Activated naive CD4-positive, alpha-beta T cell treated with anti-CD3 and anti-CD28 coated beads, Interleukin-2, amount 50 U/mL, for 16 hours (primary cell): Measurements from ENCODE around the gene ZNF616.

Experiments
- DNase-seq: peaks from one replicate; pipeline ENCODE4 v3.0.0-alpha.2; 2020

ZNF616 gene

DNA sequence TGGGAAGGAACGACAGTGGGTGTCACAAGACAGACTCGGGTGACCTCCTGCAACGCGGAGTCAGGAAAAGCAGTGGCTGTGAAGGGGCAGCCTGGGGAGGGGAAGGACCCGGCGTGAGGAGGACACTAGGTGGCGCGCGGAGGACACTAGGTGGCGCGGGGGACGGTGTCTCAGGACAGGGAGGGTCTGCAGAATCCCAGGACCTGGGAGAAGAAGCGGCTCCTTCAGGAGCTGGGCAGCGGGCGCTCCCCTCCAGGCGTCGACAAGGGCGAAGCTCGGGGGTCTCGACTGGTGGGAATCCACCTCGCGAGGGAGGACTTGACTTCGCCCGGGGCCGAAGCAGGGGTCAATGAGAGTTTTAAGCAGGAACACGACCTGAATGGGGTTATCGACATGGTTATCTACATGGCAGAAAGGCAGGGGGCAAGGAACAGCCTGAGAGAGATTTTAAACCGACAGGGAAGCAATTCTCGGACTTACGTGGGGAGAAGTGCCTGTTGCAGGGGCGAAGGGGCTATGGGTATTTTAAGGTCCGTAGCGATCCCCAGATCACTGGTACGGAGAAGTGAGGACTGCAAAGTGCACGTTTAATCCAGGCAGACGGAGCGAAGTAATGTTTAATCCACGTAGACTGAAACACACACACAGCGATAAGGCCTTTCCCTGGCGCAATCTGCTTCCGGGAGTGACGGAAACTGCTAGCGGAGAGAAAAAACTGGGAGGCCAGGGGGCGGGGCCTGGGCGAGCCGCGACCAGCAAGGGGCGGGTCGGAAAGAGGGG is at the start of gene ZNF616:
TSS of gene ZNF616 (minus strand) at position 687 of the 780 bp plus-strand sequence. CDS start 9,426 bp downstream, outside the sequence.
- peak; percentile 98 for DNase-seq

DNA sequence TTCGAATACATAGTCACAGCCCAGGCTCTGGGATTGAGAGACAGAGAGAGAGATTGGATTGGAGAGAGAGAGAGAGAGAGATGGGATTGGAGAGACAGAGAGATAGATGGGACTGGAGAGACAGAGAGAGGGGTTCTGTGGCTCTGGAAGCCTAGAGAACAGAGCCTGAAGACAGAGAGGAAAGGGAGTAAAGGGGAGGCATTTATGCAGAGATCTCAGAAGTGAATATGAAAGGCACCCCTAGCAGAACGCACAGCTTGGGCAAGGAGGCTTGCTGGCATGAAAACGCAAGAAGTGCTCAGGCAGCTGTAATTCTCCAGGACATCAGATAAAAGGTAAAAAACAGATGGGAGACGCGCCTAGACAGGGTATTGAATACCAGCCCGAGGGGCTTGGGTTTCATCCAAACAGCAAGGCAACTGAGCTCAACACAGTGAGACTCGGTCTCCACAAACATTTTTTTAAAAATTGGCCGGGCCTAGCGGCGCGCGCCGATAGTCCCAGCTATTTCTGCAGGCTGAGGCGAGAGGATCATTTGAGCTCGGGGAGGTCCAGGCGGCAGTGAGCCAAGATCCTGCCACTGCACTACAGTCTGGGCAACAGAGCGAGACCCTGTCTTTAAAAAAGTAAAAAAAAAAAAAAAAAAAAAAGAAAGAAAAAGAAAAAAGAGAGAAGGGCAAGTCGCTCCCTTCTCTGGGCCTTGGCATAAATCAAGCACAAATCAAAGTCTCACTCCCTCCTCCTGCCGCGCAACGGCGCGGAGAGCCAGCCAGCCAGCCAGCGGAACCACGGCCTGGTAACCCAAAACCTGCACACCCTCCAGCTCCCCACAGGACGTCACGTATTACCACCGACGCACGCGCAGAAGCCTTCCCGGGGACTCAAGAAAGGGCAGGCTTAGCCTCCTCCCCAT is 49.3 kb upstream of the ZNF616 start:
- peak; percentile 16 for DNase-seq

DNA sequence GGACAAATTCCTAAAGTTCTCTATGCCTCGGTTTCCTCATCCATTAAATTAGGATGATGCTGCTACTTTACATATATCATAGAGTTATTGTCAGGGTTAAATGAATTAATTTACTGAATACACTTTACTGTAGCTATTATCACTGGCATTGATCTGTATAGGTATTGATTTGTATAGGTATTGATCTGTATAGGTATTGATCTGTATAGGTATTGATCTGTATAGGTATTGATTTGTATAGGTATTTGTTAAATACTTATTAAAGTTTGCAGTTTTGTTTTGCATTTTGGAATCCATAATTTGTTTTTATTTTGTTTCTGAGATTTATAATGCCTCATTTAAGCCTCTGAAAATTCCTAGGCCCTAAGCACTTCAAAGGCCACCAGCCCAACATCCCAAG is 47.7 kb upstream of the ZNF616 start:
- DNase-seq, result no peak

DNA sequence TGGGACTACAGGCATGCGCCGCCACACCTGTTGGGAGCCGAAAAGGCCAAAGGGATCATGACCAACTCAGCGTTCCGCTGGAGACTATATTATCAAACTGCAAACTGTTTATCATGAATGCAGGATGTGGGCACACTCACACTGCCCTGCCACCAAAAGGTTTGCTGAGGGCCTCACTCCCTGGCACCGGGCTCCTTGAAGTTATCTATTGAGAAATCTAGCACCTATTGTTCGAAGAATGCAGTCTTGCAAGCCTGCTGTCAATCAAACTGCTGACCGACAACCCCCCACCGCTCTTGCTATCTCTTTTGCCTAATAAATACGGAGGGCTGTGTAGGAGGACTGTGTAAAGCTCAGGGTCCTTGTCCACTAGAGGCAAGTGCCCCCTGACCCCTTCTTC is 36.8 kb upstream of the ZNF616 start:
- DNase-seq, result no peak

DNA sequence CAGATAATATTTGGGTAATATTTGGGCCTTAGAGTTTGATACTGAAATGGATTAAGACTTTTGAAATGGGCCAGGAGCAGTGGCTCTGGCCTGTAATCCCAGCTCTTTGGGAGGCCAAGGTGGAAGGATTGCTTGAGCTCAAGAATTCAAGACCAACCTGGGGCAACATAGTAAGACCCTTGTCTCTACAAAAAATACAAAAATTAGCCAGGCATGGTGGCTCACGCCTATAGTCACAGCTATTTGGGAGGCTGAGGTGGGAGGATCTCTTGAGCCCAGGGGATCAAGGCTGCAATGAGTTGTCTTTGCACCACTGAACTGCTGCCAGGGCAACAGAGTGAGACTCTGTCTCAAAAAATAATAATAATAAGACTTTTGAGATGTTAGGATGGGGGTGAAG is 32.6 kb upstream of the ZNF616 start:
- no peak for DNase-seq

DNA sequence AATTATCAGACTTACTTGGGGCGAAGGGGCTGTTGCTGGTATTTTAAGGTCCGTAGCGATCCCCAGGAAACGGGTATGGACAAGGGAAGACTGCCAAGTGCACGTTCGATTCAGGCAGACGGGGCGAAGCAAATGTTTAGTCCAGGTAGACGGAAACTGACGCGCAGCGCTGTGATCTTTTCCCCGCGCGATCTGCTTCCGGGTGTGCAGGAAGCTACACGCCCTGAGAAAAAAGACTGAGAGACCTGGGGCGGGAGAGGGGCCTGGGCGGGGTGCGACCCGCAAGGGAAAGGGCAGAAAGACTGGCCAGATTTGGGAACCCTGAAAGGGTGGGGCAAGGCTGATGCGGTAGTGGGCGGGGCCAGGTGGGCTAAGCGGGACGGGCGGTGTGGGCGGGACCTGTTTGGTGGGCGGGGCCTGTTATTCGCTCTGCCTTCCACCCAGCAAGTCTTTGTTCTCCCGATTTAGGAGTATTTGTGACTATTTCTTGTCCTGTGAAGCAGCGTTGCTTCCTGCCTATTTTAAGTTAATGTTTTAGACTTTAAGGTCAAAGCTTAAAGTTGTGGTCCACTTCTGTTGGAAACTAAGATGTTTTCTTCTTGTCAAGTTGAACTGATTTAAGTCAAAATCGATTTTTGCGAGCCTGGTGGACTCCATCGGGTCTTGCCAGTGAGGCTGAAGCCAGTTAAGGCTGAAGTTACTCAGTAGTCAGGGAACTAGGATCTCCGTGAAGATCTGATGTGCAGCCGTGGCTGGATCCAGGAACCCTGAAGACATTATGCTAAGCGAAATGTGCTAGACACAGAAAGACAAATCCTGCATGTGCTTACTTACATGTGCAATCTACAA is 31.8 kb upstream of the ZNF616 start, which contains the start of gene ZNF836:
TSS of gene ZNF836 (minus strand) at position 301 of the 849 bp plus-strand sequence. CDS start 3,549 bp downstream, outside the sequence.
- peak; percentile 88 for DNase-seq

DNA sequence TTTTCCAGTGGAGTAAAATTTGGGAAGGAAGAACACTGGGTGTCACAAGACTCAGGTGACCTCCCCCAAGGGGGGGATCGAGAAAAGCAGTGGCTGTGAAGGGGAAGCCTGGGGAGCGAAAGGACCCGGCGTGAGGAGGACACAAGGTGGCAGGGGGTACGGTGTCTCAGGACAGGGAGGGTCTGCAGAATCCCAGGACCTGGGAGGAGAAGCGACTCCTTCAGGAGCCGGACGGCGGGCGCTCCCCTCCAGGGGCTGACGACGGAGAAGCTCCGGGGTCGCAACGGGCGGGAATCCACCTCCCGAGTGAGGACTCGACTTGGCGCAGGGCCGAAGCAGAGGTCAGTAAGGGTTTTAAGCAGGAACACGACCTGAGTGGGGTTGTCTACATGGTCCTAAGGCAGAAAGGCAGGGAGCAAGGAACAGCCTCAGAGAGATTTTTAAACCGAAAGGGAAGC is 31.2 kb upstream of the ZNF616 start:
- DNase-seq, result peak; percentile 12

DNA sequence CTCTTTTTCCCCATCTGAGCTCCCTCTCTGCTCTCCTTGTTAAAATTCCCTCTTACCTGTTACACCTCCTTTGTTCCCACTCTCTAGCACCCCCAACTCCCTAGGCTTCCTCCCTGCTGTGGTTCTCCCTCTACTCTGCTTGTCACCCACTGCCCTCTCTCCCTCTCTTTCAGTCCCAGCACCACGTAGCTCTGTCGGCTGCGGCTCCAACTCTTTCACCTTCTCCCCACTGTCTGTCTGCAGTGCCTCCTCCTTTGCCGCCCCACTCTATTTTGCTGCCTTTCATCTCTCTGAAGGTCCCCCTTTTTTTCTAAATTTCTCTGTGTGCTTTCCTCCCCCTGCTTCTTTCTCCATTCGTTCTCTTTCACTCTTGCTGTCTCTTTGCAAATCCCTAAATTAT is 30.6 kb upstream of the ZNF616 start:
- no peak for DNase-seq

DNA sequence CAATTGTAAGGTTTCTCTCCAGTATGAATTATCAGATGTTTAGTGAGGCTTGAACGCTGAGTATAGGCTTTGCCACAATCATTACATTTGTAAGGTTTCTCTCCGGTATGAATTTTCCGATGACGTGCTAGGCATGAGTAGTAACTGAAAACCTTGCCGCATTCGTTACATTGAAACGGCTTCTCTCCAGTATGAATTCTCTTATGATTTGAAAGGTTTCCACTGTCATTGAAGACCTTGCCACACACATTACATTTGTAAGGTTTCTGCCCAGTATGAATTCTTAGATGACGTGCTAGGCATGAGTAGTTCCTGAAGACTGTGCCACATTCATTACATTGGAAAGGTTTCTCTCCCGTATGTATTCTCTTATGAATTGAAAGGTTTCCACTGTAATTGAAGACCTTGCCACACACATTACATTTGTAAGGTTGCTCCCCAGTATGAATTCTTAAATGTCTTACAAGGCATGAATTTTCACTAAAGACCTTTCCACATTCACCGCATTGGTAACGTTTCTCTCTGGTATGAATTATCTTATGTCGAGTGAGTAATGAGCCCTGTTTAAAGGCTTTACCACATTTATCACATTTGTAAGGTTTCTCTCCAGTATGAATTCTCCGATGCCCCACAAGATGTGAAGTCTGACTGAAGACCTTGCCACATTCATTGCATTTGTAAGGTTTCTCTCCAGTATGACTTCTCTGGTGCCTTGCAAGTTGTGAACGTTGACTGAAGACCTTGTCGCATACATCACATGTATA is 16.0 kb upstream of the ZNF616 start:
- no peak for DNase-seq

DNA sequence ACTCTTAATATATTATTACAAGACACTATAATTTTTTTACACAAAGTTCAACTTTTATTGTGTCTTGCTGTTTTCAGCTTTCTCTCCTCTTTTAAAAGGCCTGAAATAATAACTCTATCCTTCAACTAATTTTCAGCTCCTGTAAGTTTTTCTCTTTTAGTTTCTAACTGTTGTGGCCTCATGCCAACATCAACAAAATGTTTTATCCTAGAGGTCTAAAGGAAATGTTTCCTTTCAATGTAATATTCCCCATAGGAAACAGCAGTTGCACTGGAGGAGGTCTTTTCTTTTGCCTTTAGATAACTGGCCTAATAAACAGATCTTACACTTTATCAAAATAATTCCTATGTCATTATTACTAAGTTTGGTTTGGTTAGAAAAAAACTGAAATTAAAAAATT is 8.5 kb upstream of the ZNF616 start:
- DNase-seq, result no peak

DNA sequence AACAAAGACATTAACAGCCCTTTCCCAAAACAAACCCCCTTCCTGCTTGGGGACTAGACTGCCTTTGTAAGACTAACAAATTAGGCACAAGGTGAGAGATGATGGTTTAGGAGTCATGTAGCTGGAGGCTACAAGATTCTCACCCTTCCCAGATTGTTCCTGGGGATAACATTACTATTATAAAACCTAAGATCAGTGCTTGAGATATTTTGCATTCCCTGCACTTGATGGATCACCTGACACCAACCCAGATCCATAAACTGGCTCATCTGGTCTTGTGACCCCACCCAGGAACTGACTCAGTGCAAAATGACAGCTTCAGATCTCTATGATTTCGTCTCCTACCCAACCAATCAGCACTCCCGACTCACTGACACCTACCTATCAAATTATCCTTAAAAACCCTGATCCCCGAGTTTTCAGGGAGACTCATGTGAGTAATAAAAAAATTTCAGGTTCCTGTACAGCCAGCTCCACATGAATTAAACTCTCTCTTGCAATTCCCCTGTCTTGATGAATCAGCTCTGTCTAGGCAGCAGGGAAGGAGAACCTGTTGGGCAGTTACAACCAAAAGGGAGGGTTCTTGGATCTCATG is 2.4 kb upstream of the ZNF616 start:
- no peak for DNase-seq

DNA sequence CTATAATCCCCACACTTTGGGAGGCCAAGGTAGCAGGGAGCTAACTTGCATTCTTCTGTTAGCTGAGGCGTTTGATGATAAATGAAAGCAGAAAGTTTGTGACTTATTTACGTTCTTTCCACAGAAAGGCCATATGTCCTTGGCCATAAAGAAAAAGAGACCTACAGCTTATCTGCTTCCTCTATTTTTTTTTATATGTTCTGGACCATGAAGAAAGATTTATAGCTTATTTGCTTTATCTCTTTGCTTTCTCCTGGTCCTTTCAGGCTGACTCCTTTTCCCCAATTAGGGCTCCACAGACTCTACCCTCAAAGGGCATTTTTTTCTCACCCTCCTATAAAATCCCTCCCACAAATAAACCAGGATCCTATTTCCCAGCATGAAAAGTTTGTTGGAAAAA is 1.5 kb upstream of the ZNF616 start:
- DNase-seq, result no peak

DNA sequence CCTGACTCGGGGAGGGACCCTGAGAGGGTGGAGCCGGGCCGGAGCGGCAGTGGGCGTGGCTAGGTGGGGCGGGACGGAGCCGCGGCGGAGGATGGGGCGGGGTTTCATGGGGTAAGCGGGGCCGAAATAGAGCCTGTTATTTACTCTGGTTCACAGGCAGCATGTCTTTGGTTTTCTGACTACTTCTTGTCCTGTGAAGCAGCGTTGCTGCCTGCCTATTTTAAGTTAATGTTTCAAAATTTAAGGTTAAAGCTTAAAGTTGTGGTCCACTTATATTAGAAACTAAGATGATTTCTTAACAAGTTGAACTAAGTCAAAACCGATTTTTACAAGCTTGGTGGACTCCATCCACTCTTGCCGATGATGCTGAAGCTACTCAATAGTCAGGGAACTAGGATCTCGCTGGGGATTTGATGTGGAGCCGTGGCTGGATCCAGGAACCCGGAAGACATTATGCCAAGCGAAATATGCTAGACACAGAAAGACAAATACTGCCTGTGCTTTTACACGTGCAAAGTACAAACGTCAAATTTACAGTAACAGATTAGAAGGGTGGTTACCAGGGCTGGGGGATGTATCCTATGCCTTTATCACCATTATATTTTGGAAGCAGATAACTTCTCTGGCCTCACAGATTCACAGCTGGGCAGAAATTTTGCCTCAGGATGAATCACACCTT is 433 bp upstream of the ZNF616 start:
- no peak for DNase-seq

DNA sequence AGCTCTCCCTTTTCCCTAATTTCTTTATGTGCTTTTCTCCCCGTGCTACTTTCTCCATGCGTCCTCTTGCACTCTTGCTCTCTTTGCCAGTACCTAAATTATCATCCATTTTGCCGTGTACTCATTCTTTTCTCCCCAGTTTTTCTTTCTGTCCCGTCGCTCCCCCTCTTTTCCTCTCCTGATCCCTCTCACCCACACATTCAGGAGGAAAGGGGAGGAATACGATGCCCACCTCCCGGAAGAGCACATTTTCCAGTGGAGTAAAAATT is 821 bp downstream of the ZNF616 start:
- DNase-seq, result no peak

DNA sequence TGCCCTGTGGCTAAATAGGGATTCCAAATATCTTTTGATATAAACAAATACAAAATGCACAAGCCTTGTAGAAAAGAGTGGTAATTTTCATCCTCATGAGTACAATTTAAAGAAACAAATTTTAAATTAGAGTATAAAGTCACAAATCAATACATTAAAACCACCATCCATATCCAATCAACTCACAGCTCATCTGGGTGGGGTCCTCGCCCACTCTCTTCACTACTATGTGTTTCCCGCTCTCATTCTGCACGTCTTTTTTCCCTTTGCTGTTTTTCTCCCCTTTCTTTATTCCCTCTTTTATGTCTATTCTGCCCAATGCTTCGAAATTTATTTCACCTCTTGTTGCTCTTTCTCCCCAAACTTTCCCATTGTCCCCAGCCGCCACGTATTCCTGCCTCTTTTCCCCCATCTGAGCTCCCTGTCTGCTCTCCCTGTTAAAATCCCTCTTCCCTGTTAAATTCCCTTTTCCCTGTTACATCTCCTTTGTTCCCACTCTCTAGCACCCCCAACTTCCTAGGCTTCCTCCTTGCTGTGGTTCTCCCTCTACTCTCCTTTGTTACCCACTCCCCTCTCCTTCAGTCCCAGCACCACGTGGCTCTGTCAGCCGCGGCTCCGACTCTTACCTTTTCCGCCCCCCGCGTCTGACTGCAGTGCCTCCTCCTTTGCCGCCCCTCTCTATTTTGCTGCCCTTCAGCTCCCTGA is 1.3 kb downstream of the ZNF616 start:
- DNase-seq, result peak; percentile 29

DNA sequence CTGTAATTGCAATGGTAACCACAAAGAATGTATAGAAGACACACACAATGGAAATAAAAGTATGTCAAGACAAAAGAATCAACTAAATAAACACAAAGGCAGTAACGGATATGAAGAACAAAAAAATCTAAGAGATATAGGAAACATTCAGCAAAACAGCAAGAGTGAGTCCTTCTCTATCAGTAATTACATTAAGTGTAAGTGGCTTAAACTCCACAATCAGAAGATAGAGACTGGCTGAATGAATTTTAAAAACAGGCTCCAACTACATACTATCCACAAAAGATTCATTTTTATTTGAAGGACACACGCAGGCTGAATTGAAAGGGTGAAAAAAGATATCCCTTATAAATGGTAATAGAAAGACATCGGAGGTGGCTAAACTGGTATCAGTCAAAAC is 19.5 kb downstream of the ZNF616 start:
- no peak for DNase-seq

DNA sequence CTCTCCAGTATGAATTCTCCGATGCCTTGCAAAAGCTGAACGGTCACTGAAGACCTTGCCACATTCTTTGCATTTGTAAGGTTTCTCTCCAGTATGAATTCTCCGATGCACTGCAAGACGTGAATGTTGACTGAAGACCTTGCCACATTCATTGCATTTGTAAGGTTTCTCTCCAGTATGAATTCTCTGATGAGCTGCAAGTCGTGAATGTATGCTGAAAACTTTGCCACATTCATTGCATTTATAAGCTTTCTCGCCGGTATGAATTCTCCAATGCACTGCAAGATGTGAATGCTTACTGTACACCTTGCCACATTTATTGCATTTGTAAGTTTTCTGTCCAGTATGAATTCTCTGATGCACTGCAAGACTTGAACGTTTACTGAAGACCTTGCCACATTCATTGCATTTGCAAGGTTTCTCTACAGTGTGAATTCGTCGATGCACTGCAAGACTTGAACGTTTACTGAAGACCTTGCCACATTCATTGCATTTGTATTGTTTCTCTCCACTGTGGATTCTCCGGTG is 24.1 kb downstream of the ZNF616 start:
- DNase-seq, result no peak

DNA sequence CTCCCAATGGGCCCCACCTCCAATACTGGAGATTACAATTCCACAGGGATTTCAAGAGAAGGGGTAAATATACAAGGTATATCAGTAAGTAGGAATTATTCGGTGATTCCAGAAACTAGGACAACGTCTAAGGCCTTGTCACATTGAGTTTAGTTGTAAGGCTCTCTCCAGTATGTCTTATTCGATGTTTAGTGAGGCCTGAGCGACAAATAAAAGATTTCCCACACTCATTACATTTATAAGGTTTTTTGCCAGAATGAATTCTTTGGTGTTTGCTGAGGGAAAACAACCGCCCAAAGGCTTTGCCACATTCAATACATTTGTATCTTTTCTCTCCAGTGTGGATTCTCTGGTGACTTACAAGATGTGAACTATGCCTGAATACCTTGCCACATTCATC is 25.0 kb downstream of the ZNF616 start:
- no peak for DNase-seq

DNA sequence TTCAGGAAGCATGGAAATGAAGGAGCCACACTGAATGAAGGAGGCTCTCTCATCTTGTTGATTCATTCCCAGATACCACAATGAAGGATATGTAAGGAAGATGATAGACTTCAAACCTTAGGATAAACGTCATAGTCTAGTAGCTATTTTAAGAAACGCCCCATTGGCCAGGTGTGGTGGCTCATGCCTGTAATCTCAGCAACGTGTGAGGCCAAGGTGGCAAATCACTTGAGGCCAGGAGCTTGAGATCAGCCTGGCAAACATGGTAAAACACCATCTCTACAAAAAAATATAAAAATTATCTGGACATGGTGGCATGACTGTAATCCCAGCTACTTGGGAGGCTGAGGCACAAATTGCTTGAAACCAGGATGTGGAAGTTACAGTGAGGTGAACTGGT is 27.1 kb downstream of the ZNF616 start:
- no peak for DNase-seq

DNA sequence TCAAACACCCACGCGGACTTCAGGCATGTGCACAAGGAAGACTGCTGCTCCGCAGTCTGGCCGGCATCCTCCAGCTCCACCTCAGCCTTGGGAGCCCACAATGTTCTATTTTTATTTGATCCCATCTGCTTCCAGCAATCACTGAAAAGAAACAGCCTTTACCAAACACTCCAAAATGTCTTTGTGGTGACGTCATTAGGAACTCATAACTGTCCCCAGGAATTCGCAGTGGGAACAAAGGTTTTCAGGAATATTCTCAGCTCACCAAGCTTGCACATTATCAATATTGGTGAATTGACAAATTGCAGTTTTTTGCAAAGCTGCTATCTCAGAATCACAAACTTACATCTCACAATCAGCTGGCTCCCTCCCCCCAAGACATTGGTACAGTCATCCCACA is 29.0 kb downstream of the ZNF616 start:
- DNase-seq, result no peak
